ENCODE results near the gene ADGRD2. TPM values are rescaled to one million over a fixed set of nuclear protein-coding genes. Genes with fewer than 3 reads are reported as not detected.

ADGRD2 gene
- total RNA-seq, 1 donor from 2014 or later: 0.31 TPM

DNA sequence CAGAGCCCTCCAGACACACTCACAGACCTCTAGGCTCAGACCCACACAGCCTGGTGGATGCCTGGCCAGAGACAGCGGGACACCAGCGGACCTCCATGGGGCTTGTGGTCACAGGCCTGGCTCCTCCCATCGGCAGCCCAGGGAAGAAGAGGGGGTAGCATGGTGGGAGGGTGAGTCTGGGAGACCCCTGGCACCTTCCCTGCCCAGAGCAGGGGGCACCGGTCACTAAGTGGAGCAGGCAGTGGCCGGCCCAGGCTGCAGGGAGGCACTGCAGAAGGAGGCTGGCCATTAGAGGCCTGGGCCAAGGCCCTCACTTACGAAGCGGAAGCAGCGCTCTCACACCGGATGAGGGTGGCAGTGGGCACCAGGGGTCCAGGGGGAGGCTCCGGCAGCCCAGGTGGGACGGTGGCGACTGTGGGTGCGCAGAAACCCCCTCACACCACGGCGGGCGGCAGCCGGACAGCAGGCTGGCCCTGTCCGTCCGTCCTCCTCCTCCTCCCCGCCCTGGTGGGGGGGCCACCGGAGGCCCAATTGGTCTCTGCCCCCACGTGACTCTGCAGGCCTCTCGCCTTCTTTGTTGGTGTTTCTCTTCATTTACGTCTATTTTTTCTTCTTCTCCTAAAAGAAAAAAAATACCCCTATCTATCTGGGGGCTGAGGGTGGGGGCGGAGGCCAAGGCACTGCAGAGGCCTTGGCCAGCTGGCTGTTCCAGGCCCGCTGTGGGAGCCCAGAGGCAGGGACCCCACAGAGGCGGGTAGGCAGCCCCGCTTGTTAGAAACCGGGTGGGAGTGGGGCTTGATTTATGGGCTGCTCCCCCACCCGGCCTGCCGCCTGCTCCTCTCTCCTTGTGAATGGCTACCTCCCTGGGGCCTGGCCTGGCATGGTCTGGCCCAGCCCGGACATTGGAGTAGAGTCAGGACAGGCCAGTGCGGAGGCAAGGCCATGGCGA is 57.0 kb downstream of the ADGRD2 start, which contains the start of gene NR5A1:
NR5A1 (minus strand) TSS at position 469 of the 949 bp plus-strand sequence. CDS start 4,004 bp downstream, outside the sequence.
- H3K27me3 Mint-ChIP-seq: peaks cover 36% of the 10 kb centered on the region
- no peak within 1 kb of the TSS for H3K4me3 Mint-ChIP-seq
- no peaks in the 10 kb centered on the region for H3K36me3 Mint-ChIP-seq
- TF ChIP-seq, protein P1, sequence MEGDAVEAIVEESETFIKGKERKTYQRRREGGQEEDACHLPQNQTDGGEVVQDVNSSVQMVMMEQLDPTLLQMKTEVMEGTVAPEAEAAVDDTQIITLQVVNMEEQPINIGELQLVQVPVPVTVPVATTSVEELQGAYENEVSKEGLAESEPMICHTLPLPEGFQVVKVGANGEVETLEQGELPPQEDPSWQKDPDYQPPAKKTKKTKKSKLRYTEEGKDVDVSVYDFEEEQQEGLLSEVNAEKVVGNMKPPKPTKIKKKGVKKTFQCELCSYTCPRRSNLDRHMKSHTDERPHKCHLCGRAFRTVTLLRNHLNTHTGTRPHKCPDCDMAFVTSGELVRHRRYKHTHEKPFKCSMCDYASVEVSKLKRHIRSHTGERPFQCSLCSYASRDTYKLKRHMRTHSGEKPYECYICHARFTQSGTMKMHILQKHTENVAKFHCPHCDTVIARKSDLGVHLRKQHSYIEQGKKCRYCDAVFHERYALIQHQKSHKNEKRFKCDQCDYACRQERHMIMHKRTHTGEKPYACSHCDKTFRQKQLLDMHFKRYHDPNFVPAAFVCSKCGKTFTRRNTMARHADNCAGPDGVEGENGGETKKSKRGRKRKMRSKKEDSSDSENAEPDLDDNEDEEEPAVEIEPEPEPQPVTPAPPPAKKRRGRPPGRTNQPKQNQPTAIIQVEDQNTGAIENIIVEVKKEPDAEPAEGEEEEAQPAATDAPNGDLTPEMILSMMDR (conservative IDR thresholded peaks at IDR 0.05): no peak
- H3K9me3 Mint-ChIP-seq: no peaks in the 10 kb centered on the region
- no peak within 1 kb of the TSS for H3K27ac Mint-ChIP-seq
- peaks cover 11% of the 10 kb centered on the region for H3K4me1 Mint-ChIP-seq (ENCODE audit: unreplicated experiment)
- DNase-seq (ENCODE audit: extremely low spot score, unreplicated experiment): no peak

DNA sequence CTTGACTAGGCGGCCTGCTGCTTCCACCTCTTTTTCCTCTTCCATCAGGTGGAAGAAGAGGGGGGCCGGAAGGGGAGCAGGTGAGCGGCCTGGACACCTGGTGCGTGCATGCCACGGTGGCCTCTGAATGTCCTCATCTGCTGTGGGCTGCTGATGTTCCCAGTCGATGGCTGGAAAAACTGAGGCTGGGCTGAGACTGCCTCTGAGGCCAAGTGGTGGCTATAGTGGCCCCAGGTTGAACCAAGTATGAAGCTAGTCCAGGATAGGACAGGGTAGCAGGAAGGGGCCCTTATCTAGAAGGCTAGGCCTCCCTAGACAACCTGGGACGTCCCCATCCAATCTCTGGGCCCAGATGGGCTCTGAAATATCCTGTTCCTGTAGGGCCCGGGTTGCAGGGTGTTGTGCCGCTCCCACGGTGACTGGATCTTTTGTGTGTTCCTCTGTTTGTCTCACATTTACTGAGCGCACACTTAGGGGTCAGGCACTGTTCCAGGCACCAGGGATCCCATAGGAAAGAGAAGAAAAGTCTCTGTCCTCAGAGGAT is 57.7 kb downstream of the ADGRD2 start:
- H3K4me3 Mint-ChIP-seq: no peak overlapping the region
- no peaks in the 10 kb centered on the region for H3K36me3 Mint-ChIP-seq
- peaks cover 31% of the 10 kb centered on the region for H3K27me3 Mint-ChIP-seq
- H3K4me1 Mint-ChIP-seq (ENCODE audit: unreplicated experiment): peaks cover 15% of the 10 kb centered on the region
- TF ChIP-seq, protein P1 (conservative IDR thresholded peaks at IDR 0.05): no peak
- H3K9me3 Mint-ChIP-seq: no peaks in the 10 kb centered on the region
- no peak for DNase-seq (ENCODE audit: extremely low spot score, unreplicated experiment)
- H3K27ac Mint-ChIP-seq: no peak overlapping the region

DNA sequence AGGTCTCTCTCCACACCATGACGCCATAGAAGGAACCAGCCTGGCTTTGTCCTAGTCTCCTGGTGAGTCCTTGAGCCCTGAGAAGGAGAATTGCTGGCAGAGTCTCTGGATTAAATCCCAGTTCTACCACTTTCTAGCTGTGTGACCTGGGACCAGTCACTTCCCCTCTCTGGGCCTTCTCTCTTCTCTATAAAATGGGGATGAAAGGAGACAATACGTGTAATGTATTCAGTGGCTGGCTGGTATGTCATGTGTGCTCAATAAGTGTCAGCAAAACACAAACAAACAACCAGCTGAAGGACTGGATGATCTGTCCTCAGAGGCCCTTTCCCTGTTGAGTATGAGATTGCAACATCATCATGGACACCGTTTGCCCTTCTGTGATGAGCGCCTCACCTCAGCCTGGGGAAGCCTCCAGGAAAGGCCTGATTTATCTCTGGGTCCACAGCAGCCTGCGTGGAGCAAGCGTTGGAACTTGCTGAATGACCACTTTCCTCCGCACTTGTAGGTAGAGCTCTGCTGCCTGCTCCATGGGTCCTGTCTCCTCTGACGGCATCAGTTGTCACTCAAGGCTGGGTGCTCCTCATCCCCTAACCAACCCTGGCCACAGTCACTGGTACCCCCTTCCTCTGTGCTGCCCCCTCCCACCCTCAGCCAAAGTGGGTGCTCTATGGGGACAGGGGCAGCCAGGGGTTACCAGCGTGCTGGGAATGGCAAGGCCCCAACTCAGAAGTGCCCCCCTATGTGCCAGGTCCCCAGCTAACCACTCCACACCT is 60.6 kb downstream of the ADGRD2 start:
- H3K36me3 Mint-ChIP-seq: no peaks in the 10 kb centered on the region
- TF ChIP-seq, protein P1 (conservative IDR thresholded peaks at IDR 0.05): no peak
- H3K27me3 Mint-ChIP-seq: peaks cover 16% of the 10 kb centered on the region
- H3K4me1 Mint-ChIP-seq (ENCODE audit: unreplicated experiment): peaks cover 16% of the 10 kb centered on the region
- no peak overlapping the region for H3K4me3 Mint-ChIP-seq
- DNase-seq (ENCODE audit: extremely low spot score, unreplicated experiment): no peak
- H3K27ac Mint-ChIP-seq: no peak overlapping the region
- H3K9me3 Mint-ChIP-seq: no peaks in the 10 kb centered on the region

DNA sequence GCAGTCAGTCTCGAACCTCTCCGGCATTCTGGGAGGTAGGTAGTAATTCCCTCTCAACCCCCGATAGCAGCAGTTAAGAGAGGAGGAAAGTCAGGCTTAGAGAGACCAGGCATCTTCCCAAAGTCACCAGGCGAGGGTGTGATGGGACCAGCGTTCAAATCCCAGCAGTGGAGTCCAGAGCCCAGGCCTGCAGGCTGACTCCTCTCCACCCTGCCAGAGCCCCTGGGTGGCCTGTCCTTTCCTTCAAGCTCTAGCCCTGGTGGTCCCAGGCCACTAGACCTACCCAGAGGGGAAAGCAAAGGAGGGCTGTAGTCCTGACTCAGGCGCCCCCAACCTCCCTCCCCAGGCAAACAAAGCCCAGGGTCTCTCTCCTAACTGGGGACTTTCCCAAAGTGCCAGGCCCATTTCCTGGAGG is 61.2 kb downstream of the ADGRD2 start:
- H3K27me3 Mint-ChIP-seq: peaks cover 10% of the 10 kb centered on the region
- no peaks in the 10 kb centered on the region for H3K9me3 Mint-ChIP-seq
- TF ChIP-seq, protein P1 (conservative IDR thresholded peaks at IDR 0.05): no peak
- H3K36me3 Mint-ChIP-seq: no peaks in the 10 kb centered on the region
- no peak for DNase-seq (ENCODE audit: extremely low spot score, unreplicated experiment)
- H3K27ac Mint-ChIP-seq: peak overlapping the region; percentile 39
- no peak overlapping the region for H3K4me3 Mint-ChIP-seq
- peaks cover 16% of the 10 kb centered on the region for H3K4me1 Mint-ChIP-seq (ENCODE audit: unreplicated experiment)

Data from type B pancreatic cell (in vitro differentiated cells).